NCI-H226 (cell line): ENCODE data around the gene TMEM106C.

ENCODE experiments used
- DNase-seq: peaks from one replicate; pipeline ENCODE4 v3.0.0-alpha.2; 2015

Gene TMEM106C

DNA sequence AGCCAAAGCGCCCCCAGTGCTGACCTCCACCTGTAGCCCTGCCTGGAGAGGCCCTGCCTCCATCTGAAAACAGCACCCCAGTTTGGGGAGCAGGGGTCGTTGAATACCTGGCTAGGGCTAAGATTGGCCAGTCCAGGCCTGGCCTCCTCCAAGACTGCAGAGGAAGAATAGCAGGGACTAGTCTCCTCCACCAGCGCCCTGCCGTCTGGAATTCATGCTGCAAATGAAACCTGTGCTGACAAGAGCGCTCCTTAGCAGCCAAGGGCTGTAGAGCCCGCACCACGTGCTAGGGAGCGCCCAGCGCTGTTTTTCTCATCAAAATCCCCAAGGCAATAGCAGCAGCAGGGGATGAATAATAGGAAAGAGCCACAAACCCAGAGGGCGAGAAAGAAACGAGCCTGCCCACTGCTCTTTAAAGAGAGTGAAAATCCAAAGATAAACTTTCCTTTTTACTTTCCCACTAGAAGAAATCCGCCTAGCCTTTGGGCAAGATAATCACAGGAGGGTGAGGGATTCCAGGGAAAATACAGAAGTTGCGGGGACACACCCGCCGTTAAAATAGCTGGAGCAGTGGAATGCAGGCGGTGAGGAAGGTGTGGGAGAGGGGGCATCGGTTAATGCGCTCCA, 37.6 kb downstream of the TMEM106C start:
- peak; percentile 84 for DNase-seq

DNA sequence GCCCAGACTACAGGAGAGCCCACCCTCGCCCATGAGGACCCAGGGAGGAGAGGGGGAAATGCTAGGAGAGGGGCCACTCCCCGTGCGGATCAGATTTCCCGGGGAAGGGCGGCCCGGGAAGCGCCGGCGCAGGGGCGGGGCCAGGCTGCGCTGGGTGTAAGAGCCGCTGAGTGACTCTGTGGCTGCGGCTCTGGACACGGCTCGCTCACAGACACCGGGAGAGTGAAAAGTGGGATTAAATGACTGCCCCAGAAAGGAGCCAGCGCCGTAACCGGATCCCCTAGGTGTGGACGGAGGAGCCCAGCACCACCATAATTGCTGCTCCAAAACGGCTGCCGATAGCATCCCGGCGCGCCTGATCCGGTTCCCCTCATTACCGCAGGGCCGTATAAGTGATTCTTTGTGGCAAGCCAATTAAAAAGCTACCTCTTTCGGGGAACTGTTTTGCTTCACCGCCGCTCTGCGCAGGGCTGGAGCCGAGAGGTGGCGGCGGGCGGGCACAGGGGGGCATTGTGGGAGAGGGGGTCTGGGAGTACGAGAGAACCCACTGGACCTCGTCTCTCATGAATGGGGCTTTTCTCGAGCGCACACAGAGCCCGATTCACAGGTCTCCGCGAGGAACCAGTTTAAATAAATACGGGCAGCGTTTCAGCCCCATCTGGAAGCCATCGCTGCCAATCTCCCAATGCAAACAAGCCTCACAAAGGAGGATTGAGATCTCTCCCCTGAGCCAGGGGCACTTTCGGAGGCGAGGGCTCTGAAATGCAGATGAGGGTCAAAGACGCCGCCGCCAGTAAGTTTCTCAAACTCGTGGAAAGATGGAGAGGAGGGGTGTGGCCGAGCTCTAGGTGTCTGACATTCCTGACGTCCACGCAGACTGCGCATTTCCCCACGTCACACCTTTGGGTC, 38.4 kb downstream of the TMEM106C start:
- peak; percentile 38 for DNase-seq

DNA sequence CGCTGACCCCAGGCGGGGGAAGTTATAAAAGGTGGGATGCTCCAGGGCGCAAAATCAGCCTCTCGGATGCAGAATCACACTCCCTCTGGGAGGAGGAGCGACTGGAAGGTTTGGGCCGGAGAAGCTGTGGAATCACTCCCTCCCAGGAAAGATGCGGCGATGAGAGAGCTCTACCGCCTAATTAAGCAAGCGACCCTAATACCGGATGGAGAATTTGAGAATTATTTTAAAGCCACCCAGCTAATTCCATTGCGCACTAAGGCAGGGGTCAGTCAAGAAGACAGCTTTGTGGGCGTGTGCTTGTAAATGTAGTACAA, 39.0 kb downstream of the TMEM106C start:
- no peak for DNase-seq

DNA sequence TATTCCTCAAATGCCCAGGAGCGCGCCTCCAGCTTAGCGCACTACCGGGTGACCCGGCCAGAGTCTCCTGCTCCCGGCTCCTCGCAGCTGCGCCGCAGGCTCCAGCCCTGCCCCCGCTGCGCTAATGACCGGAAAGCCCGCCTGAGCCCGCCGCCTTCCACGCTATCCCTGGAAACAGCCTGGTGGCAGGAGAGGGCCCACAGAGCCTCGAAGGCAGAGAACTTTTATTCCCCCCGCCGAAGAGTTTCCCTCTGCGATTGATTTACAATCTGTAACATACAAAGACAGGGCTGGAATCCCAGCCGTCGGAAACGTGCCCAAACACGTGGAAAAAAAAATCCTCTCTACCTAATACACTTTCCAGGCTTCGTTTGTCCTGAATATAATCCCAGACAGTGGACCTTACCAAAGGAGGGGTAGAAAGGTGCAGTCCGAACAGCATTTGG, 39.4 kb downstream of the TMEM106C start:
- DNase-seq: no peak

DNA sequence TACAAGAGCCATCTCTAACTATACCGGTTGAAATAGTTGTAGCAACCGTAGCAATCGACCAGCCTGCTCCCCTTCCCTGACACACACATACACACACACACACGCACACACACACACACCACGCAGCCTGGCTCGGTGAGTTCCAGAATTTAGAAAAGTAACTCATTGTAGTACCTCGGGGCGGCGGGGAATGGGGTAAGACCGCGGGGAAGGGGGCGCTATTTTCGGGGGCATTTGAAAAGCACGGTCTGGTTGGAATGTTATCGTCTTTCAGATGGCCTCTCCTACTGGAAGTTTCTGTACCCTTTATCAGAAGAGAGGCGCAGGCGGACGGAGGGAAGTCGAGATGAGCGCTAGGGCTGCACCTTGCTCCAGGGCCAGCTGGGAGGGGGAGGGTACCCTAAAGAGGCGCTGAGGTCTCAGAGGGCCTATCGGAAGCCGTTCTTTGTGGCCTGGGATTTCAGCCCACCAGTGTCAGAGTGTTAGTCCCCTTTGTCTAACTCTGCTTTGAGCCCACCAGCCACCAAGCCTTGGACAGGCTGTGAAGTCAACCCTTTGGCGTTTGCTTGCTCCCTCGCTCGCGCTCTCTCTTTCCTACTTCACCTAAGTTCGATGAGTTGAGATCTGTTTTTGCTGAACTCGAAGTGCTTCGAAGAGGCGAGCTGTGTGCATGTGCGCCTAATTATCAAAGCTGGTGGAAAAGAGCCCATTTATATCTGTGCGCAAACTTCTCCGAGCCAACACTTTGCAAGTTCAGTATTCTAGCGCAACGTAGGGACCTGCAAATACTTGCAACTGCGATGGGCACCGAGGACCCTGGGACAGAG, 40.0 kb downstream of the TMEM106C start:
- no peak for DNase-seq

DNA sequence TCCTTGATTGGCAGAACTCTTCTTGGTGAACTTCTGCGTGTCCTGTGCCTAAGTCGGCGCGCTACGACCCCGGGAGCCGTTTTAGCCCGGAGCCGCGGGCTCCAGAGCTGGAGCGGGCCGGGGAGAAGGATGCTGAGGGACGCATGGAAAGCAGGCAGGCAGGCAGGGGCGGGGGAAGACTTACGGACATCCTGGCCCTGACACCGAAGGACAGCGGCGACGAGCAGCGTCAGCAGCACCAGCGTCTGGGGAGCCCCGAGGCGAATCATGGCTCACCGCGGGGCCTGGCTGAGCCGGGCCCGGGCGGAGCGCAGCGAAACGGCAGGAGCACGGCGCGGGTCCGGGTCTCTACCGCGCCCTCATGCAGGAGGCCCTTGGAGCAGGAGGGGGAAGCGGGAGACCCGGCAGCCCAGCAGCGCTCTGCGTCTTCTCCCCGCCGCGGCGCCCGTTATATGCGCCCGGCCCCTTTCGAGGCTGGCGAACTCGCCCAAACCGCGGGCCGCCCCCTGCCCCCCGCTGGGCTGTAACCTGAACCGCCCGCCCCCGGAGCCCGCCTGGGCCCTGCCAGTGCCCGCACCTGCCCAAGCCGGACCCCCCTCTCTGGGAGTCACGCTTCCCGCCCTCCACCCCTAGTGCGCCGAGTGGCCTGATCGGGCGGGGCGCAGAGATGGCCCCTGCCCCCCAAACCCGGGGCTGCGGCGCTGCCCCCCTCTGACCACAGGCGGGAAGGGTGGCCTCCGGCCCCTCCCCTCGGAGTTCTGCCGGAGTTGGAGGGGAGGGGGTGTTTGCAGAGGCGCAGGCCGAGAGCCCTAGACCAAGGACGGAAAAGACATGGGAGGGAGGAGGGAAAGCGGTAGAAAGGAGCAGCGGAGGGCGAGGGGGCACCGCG, 40.9 kb downstream of the TMEM106C start, which contains the start of gene COL2A1:
TSS of gene COL2A1 (minus strand) at position 424 of the 889 bp plus-strand sequence. CDS start at position 269, 155 bp downstream.
- DNase-seq: no peak

DNA sequence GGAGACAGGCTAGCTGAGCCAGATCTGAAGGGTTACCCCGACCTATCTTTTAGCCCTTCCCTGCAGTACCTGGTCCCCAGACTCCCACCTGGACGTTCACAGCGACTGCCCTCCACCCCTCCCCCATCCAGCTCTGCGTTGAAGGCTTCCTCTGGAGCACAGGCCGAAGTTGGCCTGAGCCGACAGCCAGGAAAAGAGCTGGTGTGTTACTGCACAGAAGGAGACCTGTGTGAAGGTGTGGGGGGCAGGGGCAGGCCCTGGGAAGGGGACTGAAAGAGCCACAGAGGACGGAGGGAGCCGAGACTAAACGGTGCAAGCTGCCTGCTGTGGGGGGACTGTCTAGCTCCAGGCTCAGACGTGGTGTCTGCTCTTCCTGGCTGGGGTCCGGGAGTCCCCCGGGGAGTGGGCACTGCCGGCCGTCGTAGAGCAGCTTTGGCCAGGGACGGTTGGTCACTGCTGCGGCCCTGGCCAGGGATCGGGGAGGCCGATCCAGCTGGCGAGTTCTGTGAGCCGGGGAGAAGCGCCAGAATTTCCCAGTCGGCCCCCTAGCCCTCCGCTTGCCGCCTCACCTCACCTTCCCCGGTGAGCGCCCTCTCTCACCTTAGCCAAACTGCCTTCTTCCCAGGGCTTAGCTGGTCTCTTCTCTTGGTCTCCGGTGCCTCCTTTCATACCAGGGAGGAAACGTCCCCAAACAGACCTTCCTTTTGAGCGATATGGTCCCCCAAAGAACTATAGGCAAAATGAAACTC, 41.8 kb downstream of the TMEM106C start:
- DNase-seq: no peak

DNA sequence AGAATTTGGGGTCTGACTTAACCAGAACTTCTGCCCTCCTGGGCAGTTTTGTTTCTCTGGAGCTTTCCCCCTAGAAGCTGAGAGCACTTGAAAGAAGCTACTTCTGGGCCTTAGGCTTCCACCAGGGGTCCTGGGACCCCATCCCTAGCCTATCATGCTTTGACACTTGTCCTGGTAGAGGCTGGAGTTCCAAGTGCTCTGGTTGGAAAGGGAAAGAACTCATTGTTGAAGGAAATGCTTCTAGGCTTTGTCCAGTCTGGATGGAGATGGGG, 42.3 kb downstream of the TMEM106C start:
- DNase-seq: no peak

DNA sequence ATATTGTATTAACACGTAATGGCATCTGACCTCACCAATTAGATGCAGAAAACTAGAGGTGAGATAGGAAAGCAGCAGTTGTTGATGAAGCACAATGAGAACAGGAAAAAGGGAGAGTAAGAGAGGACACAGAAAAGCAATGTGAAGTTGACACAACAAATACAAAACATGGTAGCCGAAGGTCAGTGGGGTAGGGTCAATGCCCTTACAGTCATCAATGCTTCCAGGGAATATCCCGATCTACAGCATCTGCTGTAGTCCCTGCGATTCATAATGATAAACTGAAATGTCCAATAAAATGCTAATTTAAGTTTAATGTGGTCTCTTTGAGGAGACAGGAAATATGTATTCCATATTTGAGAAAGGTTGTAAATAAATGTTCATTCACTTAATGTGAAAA, 43.8 kb downstream of the TMEM106C start:
- DNase-seq: no peak

DNA sequence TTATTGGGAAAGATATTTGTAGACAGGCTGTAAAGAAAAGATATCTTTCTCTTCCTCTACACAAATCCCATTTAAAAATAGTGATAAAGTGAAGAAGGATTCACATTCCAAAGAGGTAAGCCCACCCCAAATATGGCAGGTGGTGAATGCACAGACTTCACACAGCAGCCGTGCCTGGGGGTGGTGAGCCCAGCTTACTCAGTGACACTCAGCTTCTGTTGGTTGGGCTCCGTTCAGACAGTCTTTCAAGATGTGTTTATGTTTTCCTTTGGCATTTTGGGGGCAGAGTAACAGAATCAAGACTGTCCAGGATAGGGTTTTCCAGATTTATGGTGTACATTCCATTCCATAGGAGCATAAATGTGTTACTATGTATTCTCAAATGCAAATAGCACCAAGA, 45.0 kb downstream of the TMEM106C start:
- no peak for DNase-seq

DNA sequence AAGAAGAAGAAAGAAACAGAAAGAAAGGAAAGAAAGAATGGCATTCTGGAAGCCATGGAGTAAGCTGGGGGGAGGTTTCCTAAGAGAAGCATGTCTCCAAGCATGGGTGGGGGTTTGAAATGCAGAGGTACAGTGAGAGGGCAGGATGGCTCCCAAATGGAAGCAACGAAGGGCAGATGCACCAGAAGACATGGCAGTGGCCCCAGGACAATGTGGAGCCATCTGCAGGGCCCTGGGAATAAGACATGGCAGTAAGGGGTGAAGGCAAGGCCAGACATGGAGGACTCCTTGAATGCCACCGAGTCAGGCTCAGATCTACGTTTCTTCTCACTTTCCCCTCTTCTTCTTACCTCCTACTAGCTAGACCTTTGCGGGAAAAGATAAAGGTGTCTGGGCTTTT, 45.6 kb downstream of the TMEM106C start:
- no peak for DNase-seq

DNA sequence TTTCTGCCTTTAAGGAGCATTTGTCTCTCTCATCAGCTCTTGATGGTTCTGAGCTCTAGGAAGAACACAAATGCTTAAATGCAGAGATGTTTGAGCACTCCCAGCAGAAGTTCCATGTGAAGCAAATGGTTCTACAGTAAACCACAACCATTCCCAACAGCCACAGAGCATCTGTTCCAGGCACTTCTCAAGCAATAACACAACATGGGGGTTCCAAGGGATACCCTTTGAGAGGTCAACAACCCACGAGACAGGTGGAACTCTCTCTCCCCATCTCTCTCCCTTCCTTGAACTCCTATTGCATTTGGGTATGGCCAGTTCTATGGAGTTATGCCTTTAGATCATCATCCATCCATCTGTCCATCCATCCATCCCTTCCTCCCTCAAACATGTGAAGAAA, 46.1 kb downstream of the TMEM106C start:
- DNase-seq: no peak

DNA sequence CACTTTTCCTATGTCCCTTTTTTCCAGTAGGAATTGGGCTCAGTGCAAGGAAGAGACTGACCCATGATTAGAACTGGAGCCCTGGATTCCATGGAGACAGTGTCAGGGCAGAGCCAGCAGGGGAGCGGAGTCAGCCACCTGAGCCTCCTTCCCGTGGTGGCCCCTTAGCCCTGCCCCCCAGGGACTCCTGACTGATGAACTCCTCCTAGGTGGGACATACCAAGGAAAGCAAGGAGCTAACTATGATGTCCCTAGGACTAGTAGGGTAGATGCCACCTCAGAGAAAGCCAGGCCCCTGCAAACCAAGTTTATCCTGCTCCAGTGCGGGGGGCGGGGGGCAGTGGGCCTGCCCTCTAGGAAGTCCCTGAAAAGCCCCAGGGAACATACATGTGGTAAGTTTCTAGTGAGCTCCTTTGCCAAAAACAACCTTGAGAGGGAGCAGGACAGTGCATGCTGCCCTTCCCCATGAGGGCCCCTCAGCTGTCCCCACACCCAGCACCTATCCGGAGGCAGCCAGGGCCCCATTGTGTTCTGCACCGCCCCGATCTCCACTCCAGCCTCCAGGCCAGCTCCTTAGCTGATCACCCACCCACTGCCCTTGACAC, 47.1 kb downstream of the TMEM106C start:
- DNase-seq: no peak

DNA sequence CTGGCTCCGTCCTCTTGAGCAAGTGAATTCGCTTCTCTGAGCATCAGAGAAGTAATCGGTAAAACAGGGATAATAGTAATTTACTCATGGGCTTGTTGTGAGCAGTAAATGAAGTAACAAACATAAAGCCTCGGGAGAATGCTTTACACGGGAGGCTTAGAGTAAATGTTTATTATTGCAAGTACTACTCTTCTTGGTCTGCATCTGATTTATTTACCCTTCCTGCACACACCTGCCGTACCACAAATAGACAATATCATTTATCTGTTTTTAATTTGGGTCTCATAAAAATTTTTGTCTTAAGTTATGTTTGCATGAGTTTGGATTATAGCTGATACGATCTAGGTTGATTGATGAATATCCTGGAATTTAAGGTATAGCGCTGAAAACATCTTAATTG, 48.7 kb downstream of the TMEM106C start:
- no peak for DNase-seq

DNA sequence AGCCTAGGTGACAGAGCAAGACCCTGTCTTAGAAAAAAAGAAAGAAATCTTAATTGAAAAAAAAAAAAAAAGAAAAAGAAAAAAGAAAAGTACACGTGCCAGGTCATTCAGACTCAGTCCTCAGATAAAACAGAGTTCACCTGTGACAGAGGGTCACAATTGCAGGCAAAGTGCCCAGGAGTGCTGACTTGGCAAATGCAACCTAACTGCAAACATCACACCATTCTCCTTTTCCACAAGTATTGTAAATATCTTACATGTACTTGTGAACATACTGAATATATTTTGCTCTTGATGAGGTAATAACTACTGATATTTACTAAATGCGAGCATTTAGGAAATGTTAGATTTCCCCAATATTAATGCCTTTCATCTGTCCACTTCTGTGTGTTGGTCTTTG, 49.9 kb downstream of the TMEM106C start:
- DNase-seq: no peak

DNA sequence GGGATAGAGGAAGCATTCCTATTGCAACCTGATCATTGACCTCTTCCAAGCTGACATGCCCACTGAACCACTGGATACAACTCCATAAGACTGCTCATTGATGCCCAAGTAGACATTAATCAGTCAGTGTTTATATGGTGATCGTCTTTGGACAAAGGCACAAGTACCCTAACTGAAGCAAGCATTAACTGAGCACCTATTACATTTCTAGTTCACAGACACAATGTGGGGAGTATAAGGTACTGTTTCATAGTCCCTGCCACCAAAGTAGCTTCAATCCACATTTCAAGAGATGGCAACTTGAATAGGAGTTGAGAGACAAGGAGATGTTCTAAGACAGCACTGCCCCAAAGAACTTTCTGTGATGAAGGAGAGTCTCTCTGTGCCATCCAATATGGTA, 51.7 kb downstream of the TMEM106C start:
- DNase-seq: no peak

DNA sequence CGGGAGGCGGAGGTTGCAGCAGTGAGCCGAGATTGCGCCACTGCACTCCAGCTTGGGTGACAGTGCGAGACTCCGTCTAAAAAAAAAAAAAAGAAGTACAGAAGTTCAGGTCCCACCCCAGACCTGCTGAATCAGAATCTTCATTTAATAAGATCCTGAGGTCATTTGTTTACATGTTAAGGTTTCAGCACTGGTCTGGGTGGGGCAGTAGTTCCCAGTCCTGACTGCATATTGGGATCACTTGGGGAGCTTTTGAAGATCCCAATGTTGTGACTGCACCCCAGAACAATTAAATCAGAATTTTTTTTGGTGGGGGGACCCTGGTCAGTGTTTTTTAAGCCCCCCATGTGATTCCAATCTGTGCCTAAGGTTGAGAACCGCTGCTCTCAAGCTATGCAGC, 52.6 kb downstream of the TMEM106C start:
- DNase-seq: no peak

DNA sequence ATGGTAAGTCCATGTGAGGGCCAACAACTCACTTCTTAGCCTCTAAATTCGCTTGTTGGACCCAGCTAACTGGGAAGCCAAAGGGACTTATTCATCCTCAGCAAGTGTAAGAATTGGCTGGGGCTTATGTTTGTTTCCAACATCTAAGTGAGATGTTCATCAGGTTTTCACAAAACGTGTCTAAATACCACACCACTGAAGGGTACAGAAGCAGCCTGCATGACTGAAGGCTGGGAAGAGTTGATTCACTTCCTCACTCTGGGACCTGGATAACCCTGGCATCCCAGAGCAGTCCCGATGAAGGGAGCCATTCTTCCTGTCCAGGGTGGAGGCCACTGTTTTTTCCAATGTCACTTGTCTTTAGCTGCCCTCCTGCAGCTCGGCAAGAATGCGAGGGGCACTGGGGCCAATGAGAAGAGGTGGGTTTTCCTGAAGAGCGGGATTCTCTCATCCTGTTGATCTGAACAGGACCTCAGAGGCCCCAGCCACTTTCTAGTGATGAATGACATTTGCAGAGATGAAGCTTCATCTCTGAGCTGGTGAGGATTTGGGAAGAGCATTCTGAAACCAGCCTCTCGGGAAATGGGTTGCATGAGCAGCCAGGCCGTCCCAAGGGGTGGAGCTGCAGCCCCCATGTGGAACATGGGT, 53.1 kb downstream of the TMEM106C start:
- DNase-seq: no peak

DNA sequence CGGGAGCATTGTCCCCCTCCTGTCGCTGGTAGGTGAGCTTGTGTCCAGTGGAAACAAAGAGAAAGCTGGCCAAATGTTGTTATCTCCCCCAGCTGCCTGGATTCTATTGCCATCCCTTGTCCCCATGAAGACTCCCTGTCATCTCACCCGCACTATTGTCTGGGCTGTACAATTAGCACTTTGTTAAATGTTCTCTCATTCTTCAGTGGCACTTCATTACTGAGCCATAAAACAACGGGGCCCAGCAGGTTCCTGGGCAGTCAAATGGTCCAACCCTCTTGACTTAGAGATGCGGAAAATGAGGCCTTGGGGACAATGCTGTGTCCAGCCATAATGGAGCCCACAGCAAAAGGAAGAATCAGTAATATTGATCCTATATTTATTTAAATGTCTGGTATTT, 54.1 kb downstream of the TMEM106C start:
- no peak for DNase-seq

DNA sequence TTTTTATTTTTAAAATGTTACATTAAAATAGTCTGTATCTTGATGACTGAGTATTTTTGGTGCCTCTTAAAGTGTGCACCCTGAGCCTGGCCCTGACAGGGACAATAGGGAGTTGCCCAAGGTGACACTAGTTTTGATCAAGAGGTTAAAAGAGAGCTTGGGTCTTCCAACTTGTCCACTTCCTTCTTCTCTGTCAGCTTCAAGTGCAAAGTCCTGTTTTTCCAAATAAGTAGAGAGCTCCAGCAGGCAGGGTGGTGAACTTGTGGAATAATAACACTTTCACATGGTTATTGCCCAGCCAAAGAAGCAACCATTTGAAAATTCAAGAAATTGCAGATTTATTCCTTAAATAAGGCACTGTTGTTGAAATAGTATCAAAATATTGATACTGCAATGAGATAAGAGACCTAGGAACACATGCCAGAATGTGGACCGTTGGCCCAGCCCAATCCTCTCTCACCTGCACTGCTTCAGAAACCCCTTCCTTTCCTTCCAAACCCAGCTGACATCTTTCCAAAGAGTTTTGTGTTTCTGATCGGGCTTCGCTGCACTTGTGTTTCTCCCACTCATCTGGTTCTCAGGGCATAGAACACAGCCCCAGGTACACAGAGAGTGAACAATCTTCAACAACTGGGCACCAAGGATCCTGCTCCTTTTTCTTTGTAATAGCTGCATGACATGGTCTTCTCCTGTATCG, 54.7 kb downstream of the TMEM106C start:
- DNase-seq: no peak
